Thyroid gland (tissue), 4 donors: Measurements from ENCODE around the gene RHBDD2.

ENCODE experiments used
- POLR2A ChIP-seq, 2 donors: fragments of 450-650 bp; IDR thresholded peaks; one replicate each; pipeline ENCODE4 v1.6.1; 2017; ENCODE audit warnings: antibody characterized with exemption in 2 of 2, mild to moderate bottlenecking in 2 of 2, moderate library complexity in 1 of 2
- TF ChIP-seq, protein P1 (sequence below), 6 experiments: fragments of 200-600 bp in 3 of 6; fragments of 450-650 bp in 3 of 6; sonication (generic) in 3 of 6; IDR thresholded peaks; one replicate each; pipeline ENCODE4 v1.5.1; 2016 to 2019; ENCODE audit warnings: antibody characterized with exemption in 6 of 6, mild to moderate bottlenecking in 2 of 6, inconsistent platforms in 1 of 6, moderate library complexity in 1 of 6

DNA sequence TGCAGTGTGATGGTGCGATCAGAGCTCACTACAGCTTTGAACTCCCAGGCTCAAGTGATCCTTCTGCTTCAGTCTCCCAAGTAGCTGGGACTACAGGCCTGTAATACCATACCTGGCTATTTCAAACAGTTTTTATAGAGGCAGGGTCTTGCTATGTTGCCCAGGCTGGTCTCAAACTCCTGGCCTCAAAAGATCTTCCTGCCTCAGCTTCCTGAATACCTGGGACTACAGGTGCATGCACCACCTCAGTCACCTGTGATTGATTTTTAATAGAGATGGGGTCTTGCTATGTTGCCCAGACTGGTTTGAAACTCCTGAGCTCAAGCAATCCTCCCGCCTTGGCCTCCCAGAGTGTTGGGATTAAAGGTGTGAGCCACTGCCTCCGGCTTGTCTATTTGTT, 38.8 kb upstream of the RHBDD2 start:
- TF ChIP-seq, protein P1, sequence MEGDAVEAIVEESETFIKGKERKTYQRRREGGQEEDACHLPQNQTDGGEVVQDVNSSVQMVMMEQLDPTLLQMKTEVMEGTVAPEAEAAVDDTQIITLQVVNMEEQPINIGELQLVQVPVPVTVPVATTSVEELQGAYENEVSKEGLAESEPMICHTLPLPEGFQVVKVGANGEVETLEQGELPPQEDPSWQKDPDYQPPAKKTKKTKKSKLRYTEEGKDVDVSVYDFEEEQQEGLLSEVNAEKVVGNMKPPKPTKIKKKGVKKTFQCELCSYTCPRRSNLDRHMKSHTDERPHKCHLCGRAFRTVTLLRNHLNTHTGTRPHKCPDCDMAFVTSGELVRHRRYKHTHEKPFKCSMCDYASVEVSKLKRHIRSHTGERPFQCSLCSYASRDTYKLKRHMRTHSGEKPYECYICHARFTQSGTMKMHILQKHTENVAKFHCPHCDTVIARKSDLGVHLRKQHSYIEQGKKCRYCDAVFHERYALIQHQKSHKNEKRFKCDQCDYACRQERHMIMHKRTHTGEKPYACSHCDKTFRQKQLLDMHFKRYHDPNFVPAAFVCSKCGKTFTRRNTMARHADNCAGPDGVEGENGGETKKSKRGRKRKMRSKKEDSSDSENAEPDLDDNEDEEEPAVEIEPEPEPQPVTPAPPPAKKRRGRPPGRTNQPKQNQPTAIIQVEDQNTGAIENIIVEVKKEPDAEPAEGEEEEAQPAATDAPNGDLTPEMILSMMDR (IDR thresholded peaks at IDR 0.05): no peak
- TF ChIP-seq POLR2A (IDR thresholded peaks at IDR 0.05): no peak
